GM12874 (cell line): Measurements from ENCODE around the gene ACR.

Experiments
- CTCF ChIP-seq: IDR thresholded peaks from 2 replicates; pipeline ENCODE4 v1.5.1; 2011; ENCODE audit warnings: low read depth, mild to moderate bottlenecking, control low read depth, low read length, moderate library complexity; ENCODE audit not compliant: insufficient read depth

Gene ACR

DNA sequence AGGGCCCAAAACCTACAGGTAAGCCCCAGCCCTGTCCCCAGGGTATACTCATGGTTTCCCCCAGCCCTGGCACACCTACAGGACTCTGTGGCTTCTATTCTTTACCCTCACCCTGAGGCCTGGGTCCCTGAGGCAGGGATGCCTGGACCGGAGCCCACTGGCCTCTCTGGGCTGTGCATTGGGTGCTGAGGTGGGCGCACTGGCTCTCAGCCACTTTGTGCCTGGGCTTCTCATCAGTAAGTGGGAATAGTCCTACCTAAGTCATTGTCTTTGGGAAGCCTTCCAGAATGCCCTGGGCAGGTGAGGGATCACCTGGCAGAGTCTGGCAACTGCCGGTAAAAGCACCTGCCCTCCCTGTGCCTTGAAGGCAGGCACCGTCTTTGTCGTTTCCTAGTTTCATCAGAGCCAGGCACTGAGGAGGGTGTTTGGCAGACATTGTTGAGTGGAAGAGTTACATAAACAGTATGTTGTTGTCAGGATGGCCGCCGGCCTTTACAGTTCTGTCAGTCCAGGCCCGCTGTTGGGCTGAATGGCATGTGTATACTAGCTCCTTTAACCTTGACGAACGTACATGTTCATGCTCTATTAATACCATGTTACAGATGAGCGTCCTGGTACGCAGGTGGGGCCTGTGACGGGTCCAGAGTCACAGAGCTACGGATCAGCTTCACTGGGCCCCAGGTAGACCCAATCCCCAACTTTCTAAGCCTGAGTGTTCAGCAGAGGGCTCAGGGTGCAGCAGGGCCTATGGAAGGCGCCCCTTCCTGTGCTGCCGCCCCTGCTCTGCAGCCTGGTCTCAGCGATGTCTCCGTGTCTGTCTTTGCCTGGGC lies 42.4 kb upstream of the ACR start:
- TF ChIP-seq CTCF: no peak

GRCh38 chr22:50696251-50696798 lies 41.7 kb upstream of the ACR start:
- no peak for TF ChIP-seq CTCF

DNA sequence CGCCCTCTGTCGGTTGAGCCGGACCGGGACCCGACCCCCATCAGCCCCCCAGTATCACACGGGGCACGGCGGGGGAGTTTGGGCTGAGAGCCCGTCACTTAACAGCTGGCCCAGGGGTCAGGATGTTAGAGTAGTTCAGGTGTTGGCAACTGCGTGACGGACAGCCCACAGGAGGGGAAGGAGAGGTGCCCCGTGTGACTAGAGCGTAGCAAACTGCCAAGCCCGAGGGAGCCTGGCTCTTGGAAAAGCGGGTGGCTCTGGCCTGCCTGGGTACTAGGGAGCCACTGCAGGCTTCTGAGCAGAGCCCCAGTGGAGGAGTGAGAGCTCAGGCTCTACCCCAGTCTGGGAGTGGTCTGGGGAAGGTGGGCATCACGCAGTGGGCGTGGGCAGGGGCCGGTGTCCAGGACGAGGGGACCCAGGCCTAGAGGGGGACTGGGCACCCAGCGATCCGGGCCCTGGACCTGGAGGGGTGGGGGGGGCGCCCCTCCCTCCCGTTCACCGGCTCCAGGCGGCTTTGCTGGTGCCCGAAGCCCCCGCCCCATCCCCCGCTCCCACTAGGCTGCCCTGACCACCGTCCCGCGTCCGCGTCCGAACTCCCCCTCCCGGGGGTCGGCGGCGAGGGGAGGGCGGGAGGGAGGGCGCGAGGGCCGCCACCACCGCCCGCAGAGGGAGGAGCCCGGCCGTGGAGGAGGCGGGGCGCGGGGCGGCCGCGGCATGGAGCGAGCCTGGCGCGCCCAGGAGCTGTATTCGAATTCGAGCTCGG lies 41.0 kb upstream of the ACR start:
- TF ChIP-seq CTCF: no peak

DNA sequence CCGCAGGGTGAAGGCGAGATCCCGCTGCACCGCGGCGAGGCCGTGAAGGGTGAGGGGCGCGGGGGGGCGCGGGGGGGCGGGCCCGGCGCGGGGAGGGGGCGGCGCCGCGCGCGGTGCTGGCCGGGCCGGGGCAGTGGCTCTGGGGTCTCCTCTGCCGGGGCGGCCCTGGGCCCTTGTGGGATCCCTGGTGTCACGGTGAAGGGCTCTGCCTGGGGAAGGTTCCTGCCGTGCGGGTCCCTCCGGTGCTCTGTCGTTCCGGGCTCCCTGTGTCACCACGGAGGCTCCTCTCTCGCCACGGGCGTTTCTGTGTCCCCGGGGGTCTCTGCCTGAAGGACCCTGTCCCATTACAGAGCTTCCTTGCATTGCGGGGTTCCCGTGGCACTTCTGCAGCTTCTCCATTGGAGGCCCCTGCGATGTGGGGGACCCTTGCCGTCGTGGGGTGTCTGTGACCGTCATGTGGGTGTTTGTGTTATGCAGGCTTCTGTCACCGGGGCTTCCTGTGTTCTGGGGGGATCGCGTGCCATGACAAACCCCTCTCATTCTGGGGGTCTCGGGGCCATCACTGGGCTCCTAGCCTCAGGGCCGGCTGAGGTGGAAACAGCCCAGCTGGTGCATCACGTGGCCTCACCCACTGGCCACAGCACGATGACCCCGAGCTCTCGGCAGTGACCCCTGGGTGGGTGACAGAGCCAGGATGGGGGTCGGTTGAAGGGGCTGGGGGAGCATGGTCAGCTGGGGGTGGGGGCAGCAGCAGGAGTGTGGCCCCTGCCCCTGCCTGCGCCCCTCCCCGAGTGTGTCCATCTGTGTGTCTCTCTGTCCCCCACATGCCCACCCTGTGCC lies 40.1 kb upstream of the ACR start:
- TF ChIP-seq CTCF: no peak

DNA sequence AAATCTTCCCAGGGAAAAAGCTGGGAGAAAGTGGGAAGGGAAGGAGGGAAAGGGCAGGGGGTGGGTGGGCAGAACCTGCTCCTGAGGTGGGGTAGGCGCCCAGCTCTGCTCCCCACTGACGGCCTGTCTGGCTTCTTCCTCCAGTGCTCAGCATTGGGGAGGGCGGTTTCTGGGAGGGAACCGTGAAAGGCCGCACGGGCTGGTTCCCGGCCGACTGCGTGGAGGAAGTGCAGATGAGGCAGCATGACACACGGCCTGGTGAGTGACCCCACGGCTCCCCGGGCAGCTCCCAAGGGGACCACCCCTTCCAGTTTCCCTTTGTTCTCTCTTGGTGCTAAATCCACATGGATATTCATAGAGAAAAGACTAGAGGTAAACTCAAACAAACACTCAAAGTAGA lies 39.5 kb upstream of the ACR start:
- TF ChIP-seq CTCF: no peak

DNA sequence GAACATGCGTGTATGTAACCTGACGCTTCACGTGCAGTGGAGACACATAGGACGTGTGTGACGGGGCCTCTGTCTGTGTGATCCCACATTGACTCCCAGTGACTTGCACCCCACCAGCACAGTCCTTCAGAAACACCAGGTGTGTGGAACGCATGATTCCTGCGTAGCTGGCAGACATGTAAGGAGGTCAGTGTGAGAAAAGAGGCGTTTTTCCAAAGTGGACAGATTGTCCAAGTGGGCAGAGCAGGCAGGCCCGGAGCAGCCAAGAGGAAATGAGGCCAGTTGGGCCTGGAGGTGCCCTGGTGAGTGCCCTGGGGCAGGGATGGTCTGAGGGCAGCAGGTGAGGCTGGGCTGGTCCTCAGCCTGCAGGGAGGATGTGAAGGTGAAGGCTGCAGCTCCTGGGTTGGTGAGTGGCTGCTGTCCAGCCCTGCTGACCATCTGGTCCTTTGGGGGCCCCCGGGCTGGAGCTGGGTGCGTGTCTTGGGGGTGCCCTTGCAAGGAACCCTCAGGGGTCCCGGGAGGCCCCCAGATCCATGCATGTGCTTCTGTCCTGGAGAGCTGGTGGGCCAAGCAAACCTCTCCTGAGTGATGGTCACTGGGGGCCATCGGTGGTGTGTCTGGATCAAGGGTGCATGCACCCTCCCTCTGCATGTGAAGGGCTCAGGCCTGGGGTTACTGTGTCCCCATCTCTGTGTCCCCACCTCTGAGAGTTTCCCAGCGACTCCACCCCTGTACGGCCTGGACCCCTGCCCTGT lies 38.8 kb upstream of the ACR start:
- no peak for TF ChIP-seq CTCF
